Neuronal stem cell (in vitro differentiated cells): ENCODE measurements around the gene TEX54.
A peak's percentile ranks its signal among the peaks of the same experiment; 100 is the strongest.
"Not testable (repeated sequence)": the region's sequence is repeated elsewhere in the genome, so short reads cannot be mapped to it uniquely, and the experiment has no call there.

Experiments
- DNase-seq: peaks from one replicate; pipeline ENCODE4 v3.0.0-alpha.2; 2013; ENCODE audit warnings: low spot score
- H2AFZ ChIP-seq: one replicate; pipeline ENCODE4 v1.6.1; 2013; ENCODE audit warnings: mild to moderate bottlenecking, low read length, inconsistent platforms
- H2AK5ac ChIP-seq: 2 replicates; pipeline ENCODE4 v1.6.1; 2013; ENCODE audit warnings: low read depth, mild to moderate bottlenecking, inconsistent platforms, low read length, moderate library complexity, mixed read lengths
- H2BK120ac ChIP-seq: 2 replicates; pipeline ENCODE4 v1.6.1; 2013; ENCODE audit warnings: low read depth, mild to moderate bottlenecking, inconsistent platforms, low read length, moderate library complexity, mixed read lengths
- H2BK12ac ChIP-seq: one replicate; pipeline ENCODE4 v1.6.1; 2013; ENCODE audit warnings: low read length, inconsistent platforms
- H2BK15ac ChIP-seq: 2 replicates; pipeline ENCODE4 v1.6.1; 2013; ENCODE audit warnings: mild to moderate bottlenecking, low read length, inconsistent platforms, mixed read lengths
- H2BK5ac ChIP-seq: one replicate; pipeline ENCODE4 v1.6.1; 2013; ENCODE audit warnings: inconsistent platforms, mild to moderate bottlenecking, low read length, moderate library complexity
- H3K14ac ChIP-seq: one replicate; pipeline ENCODE4 v1.6.1; 2013; ENCODE audit warnings: low read length, inconsistent platforms
- H3K18ac ChIP-seq: 2 replicates; pipeline ENCODE4 v1.6.1; 2013; ENCODE audit warnings: low read length, inconsistent platforms
- H3K23ac ChIP-seq: 2 replicates; pipeline ENCODE4 v1.6.1; 2013; ENCODE audit warnings: low read depth, mild to moderate bottlenecking, mixed read lengths, low read length, inconsistent platforms; ENCODE audit not compliant: poor library complexity
- H3K27ac ChIP-seq: replicated peaks from 3 replicates; pipeline ENCODE4 v1.5.1; 2013; ENCODE audit warnings: low read length, inconsistent platforms
- H3K27me3 ChIP-seq, 3 experiments: 2 replicates each; pipeline ENCODE4 v1.6.1; 2013; ENCODE audit warnings: low read length in 3 of 3, mild to moderate bottlenecking in 2 of 3, inconsistent platforms in 1 of 3, low read depth in 1 of 3, mixed read lengths in 1 of 3, moderate library complexity in 1 of 3; ENCODE audit not compliant: control insufficient read depth in 3 of 3, insufficient read depth in 3 of 3
- H3K36me3 ChIP-seq, 2 donors: replicated peaks in 1 of 2; 2 replicates each; pipeline ENCODE4 v1.6.1; 2013; ENCODE audit warnings: low read length in 2 of 2; ENCODE audit not compliant: control insufficient read depth in 2 of 2, insufficient read depth in 2 of 2
- H3K4ac ChIP-seq: 2 replicates; pipeline ENCODE4 v1.6.1; 2013; ENCODE audit warnings: inconsistent platforms, mild to moderate bottlenecking, low read length, moderate library complexity
- H3K4me1 ChIP-seq, 2 donors: 1 replicate in 1 of 2; 2 replicates in 1 of 2; pipeline ENCODE4 v1.6.1; 2013; ENCODE audit warnings: low read length in 2 of 2, low read depth in 1 of 2; ENCODE audit not compliant: control insufficient read depth in 2 of 2, insufficient read depth in 1 of 2
- H3K4me2 ChIP-seq: one replicate; pipeline ENCODE4 v1.6.1; 2013; ENCODE audit warnings: mild to moderate bottlenecking, low read length, inconsistent platforms; ENCODE audit not compliant: insufficient read depth, poor library complexity, severe bottlenecking
- H3K4me3 ChIP-seq, 2 donors: 2 replicates each; pipeline ENCODE4 v1.5.1; 2013; ENCODE audit warnings: low read length in 2 of 2, mild to moderate bottlenecking in 2 of 2, inconsistent platforms in 1 of 2, moderate library complexity in 1 of 2
- H3K79me1 ChIP-seq: one replicate; pipeline ENCODE4 v1.6.1; 2013; ENCODE audit warnings: low read depth, mild to moderate bottlenecking, inconsistent platforms, low read length, moderate library complexity
- H3K9ac ChIP-seq: one replicate; pipeline ENCODE4 v1.6.1; 2013; ENCODE audit warnings: mild to moderate bottlenecking, low read depth, low read length, inconsistent platforms; ENCODE audit not compliant: poor library complexity
- H3K9me3 ChIP-seq, 2 donors: replicated peaks in 1 of 2; 2 replicates each; pipeline versions ENCODE3 to v1.6.1; 2013; ENCODE audit warnings: low read length in 2 of 2, mild to moderate bottlenecking in 2 of 2, inconsistent platforms in 1 of 2, low read depth in 1 of 2, mixed read lengths in 1 of 2, moderate library complexity in 1 of 2; ENCODE audit not compliant: control insufficient read depth in 2 of 2, insufficient read depth in 1 of 2
- H4K8ac ChIP-seq: one replicate; pipeline ENCODE4 v1.6.1; 2013; ENCODE audit warnings: low read depth, mild to moderate bottlenecking, inconsistent platforms, low read length, moderate library complexity
- H4K91ac ChIP-seq: one replicate; pipeline ENCODE4 v1.6.1; 2013; ENCODE audit warnings: low read length, low read depth, mild to moderate bottlenecking, inconsistent platforms; ENCODE audit not compliant: poor library complexity
- WGBS, 2 donors: extraction: QIAGEN DNeasy Blood & Tissue Kit; methylation state at CpG; one replicate each; pipeline ENCODE4 v1.1.7; 2013; ENCODE audit warnings: missing lambda C conversion rate in 2 of 2, mixed read lengths in 1 of 2; ENCODE audit not compliant: insufficient read length in 2 of 2, insufficient replicate concordance in 1 of 2; ENCODE audit errors: extremely low coverage in 2 of 2; 5-methylcytosine and 5-hydroxymethylcytosine counted together

The TEX54 gene

DNA sequence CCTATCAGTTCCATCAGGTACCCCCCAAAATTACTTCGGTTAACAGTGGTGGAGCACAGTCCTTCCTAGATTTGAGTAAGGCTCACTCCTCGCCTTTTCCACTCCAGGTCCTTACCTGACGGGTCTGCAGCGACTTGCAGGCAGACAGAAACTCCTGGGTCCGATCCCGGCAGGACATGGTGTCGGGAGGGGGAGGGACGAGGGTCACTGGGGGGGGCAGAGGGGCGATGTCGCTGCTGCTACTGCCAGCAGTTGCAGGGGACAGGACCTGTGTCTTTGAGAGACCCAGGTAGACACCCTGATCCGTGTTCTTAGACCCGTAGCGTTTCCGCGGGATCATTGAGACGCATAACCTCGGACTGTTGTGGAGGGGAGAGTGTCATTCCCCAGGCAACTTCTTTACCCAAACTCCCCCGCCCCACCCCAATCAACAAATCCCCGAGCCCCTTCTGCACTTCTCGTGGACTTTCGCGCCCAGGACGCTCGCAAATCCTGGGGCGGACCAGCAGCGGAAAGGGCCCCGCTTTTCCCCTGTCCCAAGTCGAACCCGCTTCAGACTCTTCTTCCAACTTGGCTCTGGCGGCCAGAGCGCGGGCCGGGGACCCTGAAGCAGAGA lies 1.6 kb downstream of the TEX54 start:
- no peak for DNase-seq
- H3K9me3 ChIP-seq, result no peaks in the 10 kb centered on the region

DNA sequence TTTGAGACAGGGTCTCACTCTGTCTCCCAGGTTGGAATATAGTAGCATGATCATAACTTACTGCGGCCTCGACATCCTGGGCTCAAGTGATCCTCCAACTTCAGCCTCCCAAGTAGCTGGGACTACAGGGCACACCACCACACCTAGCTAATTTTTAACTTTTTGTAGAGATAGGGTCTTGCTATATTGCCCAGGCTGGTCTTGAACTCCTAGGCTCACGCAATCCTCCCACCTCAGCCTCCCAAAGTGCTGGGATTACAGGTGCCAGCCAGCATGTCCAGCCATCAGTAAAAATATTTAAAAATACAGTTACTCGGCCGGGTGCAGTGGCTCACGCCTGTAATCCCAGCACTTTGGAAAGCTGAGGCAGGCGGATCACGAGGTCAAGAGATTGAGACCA lies 4.5 kb downstream of the TEX54 start:
- not testable (repeated sequence) for H2BK15ac ChIP-seq, H4K91ac ChIP-seq, DNase-seq, H3K18ac ChIP-seq, H2AFZ ChIP-seq, H3K9ac ChIP-seq, H2BK12ac ChIP-seq, H3K4ac ChIP-seq, H3K14ac ChIP-seq, H3K4me1 ChIP-seq, H3K4me3 ChIP-seq, H4K8ac ChIP-seq, H3K27ac ChIP-seq, H2BK5ac ChIP-seq, H3K79me1 ChIP-seq, H3K27me3 ChIP-seq, H3K9me3 ChIP-seq, H2AK5ac ChIP-seq, H2BK120ac ChIP-seq, H3K4me2 ChIP-seq, H3K23ac ChIP-seq
- H3K36me3 ChIP-seq, result peaks cover 25 to 54% of the 10 kb centered on the region in 2 donors
- WGBS, 2 donors, result no CpG with 5 or more reads among the region's 8 CpGs

More for the DNA sequence above, 1.6 kb downstream of the TEX54 start:
- H3K79me1 ChIP-seq, result peaks cover 7% of the 10 kb centered on the region
- peak overlapping the region; percentile 93 for H3K27ac ChIP-seq
- peak overlapping the region; percentile 98 for H3K18ac ChIP-seq
- H3K14ac ChIP-seq, result no peak overlapping the region
- H3K27me3 ChIP-seq, result no peaks in the 10 kb centered on the region
- H3K4me3 ChIP-seq, result peak overlapping the region; percentile 70 to 95
- H2AK5ac ChIP-seq, result no peak overlapping the region
- H2AFZ ChIP-seq, result peak overlapping the region; percentile 97
- peak overlapping the region; percentile 54 for H4K8ac ChIP-seq
- no peak overlapping the region for H2BK12ac ChIP-seq
- H3K4ac ChIP-seq, result peak overlapping the region; percentile 42
- H3K23ac ChIP-seq, result peak overlapping the region; percentile 92
- H3K4me2 ChIP-seq, result peak overlapping the region; percentile 82
- peaks cover 28 to 54% of the 10 kb centered on the region in 2 donors for H3K36me3 ChIP-seq
- H3K9ac ChIP-seq, result peak overlapping the region; percentile 92
- H2BK120ac ChIP-seq, result no peak overlapping the region
- H3K4me1 ChIP-seq, result peaks cover 3 to 7% of the 10 kb centered on the region in 2 donors
- no CpG with 5 or more reads among the region's 33 CpGs for WGBS, 2 donors
- H2BK5ac ChIP-seq, result peak overlapping the region; percentile 79
- H4K91ac ChIP-seq, result no peak overlapping the region
- H2BK15ac ChIP-seq, result no peak overlapping the region

DNA sequence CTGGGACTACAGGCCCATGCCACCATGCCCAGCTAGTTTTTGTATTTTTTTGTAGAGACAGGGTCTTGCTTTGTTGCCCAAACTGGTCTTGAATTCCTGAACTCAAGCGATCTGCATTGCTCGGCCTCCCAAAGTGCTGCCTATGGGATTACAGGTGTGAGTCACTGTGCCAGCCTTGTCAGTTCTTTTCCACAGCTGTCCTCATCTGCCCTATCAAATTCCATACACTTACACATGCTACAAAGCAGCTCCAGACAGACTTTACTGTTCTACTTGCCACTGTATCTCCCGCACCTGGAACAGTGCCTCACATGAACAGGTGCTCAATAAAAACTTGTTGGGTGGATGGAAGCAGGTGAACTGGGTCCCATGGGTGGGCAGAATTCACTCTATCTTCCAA lies 9.0 kb downstream of the TEX54 start:
- Histone ChIP-seq H2BK12ac (no peak overlapping the region), H3K4me3 (no peak overlapping the region), H3K4me2 (no peak overlapping the region), H4K8ac (no peak overlapping the region), H2BK120ac (no peak overlapping the region), H4K91ac (no peak overlapping the region), H3K18ac (no peak overlapping the region), H2AK5ac (no peak overlapping the region), H2BK15ac (no peak overlapping the region), H3K27me3 (no peaks in the 10 kb centered on the region), H3K9me3 (no peaks in the 10 kb centered on the region), H3K4ac (no peak overlapping the region), H2AFZ (no peak overlapping the region), H2BK5ac (no peak overlapping the region), H3K23ac (no peak overlapping the region), H3K4me1 (no peaks in the 10 kb centered on the region), H3K79me1 (no peaks in the 10 kb centered on the region), H3K14ac (no peak overlapping the region), H3K36me3 (peaks cover 36 to 83% of the 10 kb centered on the region in 2 donors), H3K9ac (no peak overlapping the region), H3K27ac (no peak overlapping the region)
- no CpG with 5 or more reads among the region's 3 CpGs for WGBS, 2 donors
- no peak for DNase-seq

DNA sequence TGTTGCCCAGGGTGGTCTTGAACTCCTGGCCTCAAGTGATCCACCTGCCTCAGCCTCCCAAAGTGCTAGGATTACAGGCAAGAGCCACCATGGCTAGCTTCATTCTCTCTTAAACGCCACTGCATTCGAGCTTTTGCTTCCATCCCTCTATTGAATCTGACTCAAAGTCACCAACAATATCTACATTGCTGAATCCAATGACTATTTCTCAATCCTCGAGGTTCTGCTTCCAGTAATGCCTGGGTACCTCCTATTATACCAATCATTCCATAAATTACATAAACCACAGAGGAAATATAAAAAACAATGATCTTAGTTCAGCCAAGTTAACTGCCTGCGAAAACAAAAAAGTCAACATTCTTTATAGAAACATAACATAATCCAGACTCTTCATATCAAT lies 15.5 kb downstream of the TEX54 start:
- Histone ChIP-seq H3K27ac (no peak overlapping the region), H3K36me3 (peaks cover 10 to 49% of the 10 kb centered on the region in 2 donors), H4K8ac (no peak overlapping the region), H3K27me3 (no peaks in the 10 kb centered on the region), H3K23ac (no peak overlapping the region), H2AK5ac (no peak overlapping the region), H2BK120ac (no peak overlapping the region), H3K9me3 (no peaks in the 10 kb centered on the region), H2BK15ac (no peak overlapping the region), H3K9ac (no peak overlapping the region), H3K79me1 (no peaks in the 10 kb centered on the region), H3K4me2 (no peak overlapping the region), H3K4me3 (no peak overlapping the region), H2BK12ac (no peak overlapping the region), H3K4me1 (no peaks in the 10 kb centered on the region), H3K14ac (no peak overlapping the region), H2AFZ (no peak overlapping the region), H3K18ac (no peak overlapping the region), H3K4ac (no peak overlapping the region), H4K91ac (no peak overlapping the region), H2BK5ac (no peak overlapping the region)
- DNase-seq, result no peak
- WGBS, 2 donors, result no CpG with 5 or more reads among the region's 4 CpGs
